NT2/D1 (cell line): ENCODE measurements around the gene PPM1L.

Source experiments
- SUZ12 ChIP-seq: IDR thresholded peaks from 2 replicates; pipeline ENCODE4 v1.6.1; 2011; ENCODE audit not compliant: insufficient read length, insufficient read depth; ENCODE audit errors: extremely low read depth
- ZNF274 ChIP-seq: IDR thresholded peaks from 2 replicates; pipeline ENCODE4 v1.6.1; 2011; ENCODE audit warnings: mild to moderate bottlenecking, low read depth, low read length

DNA sequence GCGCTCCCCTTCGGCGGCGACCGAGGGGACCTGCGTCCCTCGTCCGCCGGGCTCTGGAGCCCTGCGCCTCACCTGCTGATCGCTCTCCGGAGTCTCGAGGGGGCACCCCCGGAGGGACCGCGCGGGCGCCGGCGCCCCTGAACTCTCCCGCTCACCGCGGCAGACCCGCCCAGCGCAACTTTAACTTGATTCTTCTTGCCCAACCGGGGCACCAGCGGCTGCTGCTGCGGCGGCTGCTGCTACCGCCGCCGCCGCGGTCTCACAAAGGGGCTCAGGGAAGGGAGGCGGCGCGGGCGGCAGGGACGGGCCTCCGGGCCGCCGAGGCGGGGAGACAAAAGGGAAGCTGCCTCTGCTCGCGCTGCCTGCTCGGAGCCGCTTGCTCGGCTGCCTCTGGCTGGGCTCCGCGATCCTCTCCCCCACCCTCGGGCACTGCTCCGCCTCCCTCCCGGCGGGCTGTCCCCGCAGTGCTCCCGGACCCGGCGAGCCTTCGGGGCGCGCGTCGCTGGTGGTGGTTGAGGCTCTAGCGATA, at the start of gene PPM1L:
- TF ChIP-seq SUZ12, result no peak
- TF ChIP-seq ZNF274, result no peak
